IPS-18c (cell line): Measurements from ENCODE around the gene WDR26.
A peak's percentile ranks its signal among the peaks of the same experiment; 100 is the strongest.
"Not testable (repeated sequence)": the region's sequence is repeated elsewhere in the genome, so short reads cannot be mapped to it uniquely, and the experiment has no call there.

Experiments
- H3K4me3 ChIP-seq: 2 replicates; pipeline ENCODE4 v1.7.0; 2013; ENCODE audit warnings: low read depth, mild to moderate bottlenecking, low read length, moderate library complexity; ENCODE audit not compliant: insufficient read depth
- H3K9me3 ChIP-seq: one replicate; pipeline ENCODE4 v1.6.1; 2013; ENCODE audit warnings: mild to moderate bottlenecking, low read length, moderate library complexity; ENCODE audit not compliant: control insufficient read depth, insufficient read depth

WDR26 gene

DNA sequence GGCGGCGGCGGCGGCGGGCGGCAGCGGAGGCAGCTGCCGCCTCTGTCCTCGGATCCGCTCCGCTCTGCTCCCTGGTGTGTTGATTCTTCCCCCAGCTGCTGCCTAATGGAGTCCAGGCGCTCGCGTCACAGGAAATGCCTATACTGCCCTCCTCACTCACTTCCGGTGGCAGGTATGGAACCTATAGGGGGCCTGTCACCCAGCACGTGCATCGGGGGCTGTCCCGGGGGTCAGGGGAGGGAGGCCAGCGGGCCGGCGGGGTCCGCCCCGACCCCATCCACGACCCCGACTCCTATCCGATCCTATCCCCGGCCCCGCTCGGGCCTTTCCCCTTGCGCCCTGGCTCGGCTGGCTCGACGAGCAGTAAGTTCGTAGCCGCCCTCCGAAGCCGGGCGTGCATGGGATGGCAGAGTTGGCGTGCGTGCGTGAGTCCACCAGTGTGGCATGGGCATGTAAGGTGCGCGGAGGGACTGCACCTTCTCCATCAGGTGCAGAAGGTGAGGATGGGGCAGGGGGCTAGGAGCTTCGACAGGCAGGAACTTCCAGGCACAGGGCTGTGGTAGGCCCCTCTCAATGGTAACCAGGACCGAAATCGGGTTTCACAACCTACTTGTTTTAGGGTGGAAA is at the start of gene WDR26:
TSS of gene WDR26 (minus strand) at position 107 of the 627 bp plus-strand sequence.
- Histone ChIP-seq H3K9me3 (no peaks in the 10 kb centered on the region), H3K4me3 (peak within 1 kb of the TSS; percentile 71)

DNA sequence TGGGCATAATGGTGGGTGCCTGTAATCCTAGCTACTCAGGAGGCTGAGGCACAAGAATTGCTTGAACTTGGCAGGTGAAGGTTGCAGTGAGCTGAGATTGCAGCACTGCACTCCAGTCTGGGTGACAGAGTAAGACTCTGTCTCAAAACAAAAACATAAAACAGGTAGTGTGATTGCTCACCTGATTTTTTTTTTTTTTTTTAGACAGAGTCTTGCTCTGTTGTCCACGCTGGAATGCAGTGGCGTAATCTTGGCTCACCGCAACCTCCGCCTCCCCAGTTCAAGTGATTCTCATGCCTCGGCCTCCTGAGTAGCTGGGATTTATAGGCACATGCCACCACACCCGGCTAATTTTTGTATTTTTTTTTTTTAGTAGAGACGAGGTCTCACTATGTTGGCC is 48.6 kb upstream of the WDR26 start:
- not testable (repeated sequence) for H3K9me3 ChIP-seq, H3K4me3 ChIP-seq

DNA sequence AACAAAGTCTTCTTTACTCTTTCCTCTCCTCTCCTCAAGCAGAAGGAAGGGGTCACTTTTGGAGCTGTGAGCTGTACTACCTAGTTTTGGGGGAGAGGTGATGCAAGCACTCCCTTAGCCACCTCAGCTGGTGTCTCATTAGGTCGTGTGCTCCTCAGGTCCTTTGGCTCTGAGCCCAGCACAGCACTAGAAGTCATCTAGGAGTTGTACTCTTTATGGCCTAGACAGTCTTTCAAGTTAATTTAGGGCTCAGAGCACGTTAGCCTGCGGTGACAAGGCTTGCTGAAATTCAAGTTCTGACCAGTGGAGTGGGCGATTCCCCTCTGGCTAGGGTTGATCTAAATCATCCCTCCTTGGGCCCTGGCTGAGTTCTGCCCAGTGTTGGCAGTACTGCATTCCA is 48.0 kb upstream of the WDR26 start:
- H3K9me3 ChIP-seq: peaks cover 4% of the 10 kb centered on the region
- H3K4me3 ChIP-seq: no peak overlapping the region

DNA sequence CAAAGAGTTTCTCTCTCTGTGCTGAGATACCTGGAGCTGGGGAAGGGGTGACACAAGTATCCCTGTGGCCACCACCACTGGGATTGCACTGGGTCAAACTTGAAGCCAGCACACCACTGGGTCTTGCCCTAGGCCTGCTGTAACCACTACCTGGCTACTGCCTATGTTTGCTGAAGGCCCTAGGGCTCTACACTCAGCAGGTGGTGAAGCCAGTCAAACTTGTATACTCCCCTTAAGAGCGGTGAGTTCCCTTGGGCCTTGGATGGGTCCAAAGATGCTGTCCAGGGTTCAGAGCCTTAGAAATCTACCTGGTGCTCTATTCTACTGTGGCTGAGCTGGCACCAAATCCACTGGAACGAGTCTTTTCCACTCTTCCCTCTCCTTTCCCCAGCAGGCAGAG is 47.0 kb upstream of the WDR26 start:
- Histone ChIP-seq H3K4me3 (no peak overlapping the region), H3K9me3 (peaks cover 4% of the 10 kb centered on the region)

DNA sequence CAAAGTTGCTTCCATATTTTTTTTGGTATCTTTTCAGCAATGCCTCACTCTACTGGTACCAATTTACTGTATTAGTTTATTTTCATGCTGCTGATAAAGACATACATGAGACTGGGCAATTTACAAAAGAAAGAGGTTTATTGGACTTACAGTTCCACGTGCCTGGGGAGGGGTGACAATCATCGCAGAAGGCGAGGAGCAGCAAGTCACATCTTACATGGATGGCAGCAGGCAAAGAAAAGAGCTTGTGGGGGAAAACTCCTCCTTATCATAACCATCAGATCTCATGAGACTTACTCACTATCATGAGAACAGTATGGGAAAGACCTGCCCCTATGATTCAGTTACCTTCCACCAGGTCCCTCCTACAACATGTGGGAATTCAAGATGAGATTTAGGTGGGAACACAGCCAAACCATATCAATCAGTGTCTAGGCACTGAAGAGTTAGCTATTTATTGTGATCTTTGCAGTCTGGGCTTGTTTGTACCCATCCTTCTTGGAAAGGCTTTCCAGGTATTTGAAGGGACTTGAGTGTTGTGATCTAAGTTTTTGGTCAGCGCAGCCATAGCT is 46.4 kb upstream of the WDR26 start:
- not testable (repeated sequence) for H3K4me3 ChIP-seq, H3K9me3 ChIP-seq

DNA sequence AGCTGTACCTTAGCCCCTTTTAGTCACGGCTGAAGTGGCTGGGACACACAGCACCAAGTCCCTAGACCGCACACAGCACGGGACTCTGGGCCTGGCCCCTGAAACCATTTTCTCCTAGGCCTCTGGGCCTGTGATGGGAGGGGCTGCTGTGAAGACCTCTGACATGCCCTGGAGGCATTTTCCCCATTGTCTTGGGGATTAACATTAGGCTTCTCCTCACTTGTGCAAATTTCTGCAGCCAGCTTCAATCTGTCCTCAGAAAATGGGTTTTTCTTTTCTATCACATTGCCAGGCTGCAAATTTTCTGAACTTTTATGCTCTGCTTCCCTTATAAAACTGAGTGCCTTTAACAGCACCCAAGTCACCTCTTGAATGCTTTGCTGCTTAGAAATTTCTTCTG is 45.6 kb upstream of the WDR26 start:
- H3K4me3 ChIP-seq, H3K9me3 ChIP-seq: not testable (repeated sequence)

DNA sequence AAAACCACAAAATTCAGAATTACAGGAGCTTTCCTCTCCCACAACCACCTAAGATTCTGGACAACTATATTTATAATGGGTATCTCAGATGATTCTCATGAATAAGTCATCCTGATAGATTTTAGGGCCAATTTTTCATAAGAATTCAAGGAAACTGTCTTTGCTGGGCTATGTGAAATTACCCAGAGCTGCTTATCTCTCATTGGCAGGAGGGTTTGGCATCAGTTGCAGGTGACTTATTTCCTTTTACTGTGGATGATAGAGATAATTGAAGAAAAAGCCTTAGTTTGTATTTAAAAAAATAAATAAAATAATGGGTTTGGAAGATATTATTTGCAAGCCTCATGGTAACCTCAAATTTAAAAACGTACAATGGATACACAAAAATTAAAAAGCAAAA is 38.2 kb upstream of the WDR26 start:
- Histone ChIP-seq H3K9me3 (no peaks in the 10 kb centered on the region), H3K4me3 (no peak overlapping the region)

DNA sequence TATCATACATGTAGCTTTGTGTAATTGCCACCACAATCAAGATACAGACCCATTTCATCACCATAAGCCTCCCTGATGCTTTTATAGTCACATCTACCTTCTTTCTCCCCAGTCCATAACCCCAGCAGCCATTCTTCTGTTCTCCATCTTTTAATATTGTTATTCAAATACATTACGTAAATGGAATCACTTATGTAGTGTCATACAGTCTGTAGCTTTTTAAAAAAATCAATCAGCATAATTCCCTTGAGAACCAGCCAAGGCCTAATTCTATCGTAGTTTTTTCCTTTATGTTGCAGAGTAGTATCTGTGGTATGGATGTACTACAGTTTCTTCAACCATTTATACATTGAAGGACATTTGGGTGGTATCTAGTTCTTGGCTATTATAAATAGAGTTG is 31.6 kb upstream of the WDR26 start:
- no peaks in the 10 kb centered on the region for H3K9me3 ChIP-seq
- no peak overlapping the region for H3K4me3 ChIP-seq

DNA sequence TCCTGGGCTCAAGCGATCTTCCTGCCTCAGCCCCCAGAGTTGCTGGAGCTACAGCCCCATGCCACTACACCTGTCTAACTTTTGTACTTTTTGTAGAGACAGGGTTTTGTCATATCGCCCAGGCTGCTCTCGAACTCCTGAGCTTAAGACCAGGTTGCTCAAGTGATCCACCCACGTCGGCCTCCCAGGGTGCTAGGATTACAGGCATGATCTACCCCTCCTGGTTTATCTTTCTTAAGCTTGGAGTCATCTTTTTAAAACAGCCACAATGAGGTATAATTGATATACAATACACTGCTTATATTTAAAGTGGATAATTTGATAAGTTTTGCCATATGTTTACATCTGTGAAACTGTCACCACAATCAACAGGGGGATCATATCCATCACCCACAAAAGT is 25.4 kb upstream of the WDR26 start:
- H3K4me3 ChIP-seq: no peak overlapping the region
- H3K9me3 ChIP-seq: no peaks in the 10 kb centered on the region

DNA sequence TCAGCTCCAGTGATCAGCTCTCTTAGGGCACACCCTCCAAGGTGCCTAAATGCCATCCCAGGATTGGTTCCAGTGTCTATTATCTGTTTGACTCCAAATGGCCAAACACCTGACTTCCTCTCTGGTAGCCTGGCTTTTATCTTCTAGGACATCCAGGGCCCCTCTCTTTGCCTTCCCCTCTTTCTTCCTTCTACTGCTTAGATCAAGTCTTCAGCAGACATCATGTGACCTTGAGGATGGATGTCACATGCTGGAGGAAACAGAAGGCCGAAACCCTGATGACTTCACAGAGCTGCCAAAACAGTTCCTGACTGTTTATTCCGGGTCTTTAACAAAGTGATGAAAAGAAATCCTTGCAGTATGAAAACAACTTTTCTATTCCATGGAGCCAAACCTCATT is 24.4 kb upstream of the WDR26 start:
- Histone ChIP-seq H3K9me3 (no peaks in the 10 kb centered on the region), H3K4me3 (no peak overlapping the region)

DNA sequence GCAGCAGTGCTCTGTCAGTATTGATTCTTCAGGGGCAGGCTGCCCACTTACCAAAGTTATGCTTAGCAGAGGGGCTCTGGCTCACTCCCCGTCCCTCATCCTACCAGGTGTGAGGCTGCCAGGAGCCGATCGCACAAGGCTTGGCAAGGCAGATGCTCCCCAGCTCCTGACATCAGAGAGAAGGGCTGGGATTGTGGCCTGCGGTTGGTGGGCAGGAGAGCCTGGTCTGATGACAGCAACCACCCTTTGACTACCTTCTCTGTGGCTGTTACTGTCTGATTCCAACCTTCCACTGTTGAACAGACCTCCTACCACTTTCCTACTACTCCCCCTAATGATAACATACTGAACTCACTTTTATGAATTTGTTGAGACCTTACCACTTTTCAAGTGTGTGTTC is 23.7 kb upstream of the WDR26 start:
- Histone ChIP-seq H3K9me3 (no peaks in the 10 kb centered on the region), H3K4me3 (no peak overlapping the region)

DNA sequence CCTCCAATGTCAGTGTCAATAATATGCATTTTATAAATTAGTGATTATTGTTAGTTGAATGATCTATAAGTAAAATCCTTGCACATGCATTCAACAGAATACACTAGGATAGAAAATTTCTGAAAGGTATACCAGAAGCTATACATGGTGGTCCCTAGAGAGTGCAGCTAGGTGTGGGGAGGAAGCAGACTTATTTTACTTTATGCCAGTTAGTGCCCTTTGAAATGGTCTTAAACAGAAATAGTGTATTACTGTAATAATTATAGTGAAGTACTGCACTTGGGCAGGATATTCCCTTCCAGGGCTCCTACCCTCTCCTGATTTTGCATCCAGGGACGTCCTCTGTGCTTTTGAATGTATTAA is 23.2 kb upstream of the WDR26 start:
- Histone ChIP-seq H3K9me3 (no peaks in the 10 kb centered on the region), H3K4me3 (no peak overlapping the region)

DNA sequence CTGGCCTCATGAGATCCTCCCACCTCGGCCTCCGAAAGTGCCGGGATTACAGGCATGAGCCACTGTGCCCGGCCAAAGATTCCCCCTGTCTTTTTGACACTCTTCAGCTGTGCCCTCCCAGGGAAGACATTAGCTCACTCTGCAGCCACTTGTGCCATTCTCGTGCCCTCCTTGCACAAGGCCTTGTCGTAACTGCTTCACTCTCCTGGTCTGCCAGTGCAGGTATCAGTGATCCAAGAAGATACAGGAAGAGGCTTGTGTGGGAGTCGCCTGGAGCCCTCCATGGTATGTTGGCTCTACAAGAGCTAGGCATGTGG is 22.0 kb upstream of the WDR26 start:
- Histone ChIP-seq H3K4me3 (no peak overlapping the region), H3K9me3 (no peaks in the 10 kb centered on the region)

DNA sequence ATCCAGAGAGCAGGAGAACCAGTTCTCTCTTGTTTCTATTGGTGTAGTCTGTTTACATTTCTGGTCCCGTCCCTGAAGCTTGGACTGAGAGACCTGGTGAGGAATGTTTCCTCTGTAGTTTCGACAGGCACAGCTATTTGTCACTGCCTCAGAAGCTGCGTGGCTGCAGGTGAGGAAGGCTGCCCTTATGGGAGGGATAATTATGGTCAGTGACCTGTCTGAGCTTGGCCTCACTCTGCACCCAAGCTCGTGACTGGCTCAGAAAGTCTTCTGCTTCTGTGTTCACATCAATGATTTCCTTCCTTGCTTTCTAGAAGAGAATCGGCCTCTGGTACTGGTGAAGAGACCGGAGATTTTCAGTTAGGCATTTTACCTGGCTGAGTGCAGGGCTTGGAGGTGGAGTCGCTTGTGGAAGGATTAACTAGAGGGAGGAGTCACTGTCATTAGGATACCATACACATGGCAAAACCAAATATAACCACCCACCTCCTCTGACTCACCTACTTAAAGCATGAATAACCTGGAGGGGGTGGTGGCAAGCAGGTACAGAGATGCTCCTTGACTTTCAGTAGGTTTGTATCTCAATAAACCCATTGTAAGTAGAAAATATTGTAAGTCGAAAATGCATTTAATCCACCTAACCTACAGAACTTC is 19.9 kb upstream of the WDR26 start:
- no peaks in the 10 kb centered on the region for H3K9me3 ChIP-seq
- H3K4me3 ChIP-seq: no peak overlapping the region

DNA sequence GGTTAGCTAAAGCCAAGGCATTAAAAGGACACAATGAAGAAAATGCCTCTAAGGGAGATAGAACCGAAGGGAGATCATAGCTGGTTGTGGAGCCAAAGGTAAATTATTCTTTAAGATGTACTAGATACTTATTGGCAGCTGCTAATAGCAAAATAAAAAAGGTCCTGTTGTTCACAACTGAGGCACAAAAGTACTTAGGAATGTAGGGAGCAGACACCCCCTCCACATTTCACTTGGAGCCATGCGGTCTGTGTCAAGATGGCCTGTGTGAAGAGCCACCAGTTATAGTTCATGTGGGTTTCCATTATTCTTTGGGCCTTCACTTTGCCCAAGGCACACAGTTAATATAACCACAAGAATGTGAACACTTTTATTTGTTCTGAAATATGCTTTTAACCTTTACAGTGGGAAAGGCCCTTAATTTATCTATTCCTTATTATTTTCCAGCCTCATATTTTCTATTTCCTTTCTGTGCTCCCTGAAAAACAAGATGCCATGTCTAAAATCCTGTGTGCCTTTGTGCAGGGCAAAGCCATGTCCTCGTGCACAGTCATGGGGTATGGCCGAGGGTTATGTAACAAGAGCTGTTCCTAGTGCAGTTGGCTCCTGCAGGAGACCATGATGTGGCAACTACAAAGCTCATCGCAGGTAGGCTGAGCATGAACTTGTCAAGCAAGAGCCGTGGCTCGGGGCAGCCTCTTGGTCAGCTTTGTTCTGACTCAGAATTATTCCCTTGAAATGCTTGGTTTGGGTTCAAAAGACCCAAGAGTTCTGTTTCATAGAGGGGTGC is 16.2 kb upstream of the WDR26 start:
- Histone ChIP-seq H3K9me3 (no peaks in the 10 kb centered on the region), H3K4me3 (no peak overlapping the region)

DNA sequence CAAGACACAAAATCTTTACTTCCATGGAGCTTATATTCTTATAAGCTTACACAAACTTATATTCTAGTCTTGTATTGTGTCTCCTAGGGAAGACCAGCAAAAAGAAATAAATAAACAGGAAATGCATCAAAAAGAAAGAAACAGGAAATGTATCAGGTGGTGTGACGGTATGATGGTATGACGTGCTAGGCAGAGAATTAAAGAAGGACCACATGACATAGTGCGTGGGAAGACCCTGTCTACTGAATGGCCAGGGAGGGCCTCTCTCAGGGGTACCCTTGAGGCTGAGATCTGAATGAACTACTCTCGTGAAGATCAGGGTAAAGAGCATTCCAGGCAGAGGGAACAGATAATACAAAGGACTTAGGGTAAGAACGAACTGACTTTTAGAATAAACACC is 15.6 kb upstream of the WDR26 start:
- no peaks in the 10 kb centered on the region for H3K9me3 ChIP-seq
- H3K4me3 ChIP-seq: no peak overlapping the region

DNA sequence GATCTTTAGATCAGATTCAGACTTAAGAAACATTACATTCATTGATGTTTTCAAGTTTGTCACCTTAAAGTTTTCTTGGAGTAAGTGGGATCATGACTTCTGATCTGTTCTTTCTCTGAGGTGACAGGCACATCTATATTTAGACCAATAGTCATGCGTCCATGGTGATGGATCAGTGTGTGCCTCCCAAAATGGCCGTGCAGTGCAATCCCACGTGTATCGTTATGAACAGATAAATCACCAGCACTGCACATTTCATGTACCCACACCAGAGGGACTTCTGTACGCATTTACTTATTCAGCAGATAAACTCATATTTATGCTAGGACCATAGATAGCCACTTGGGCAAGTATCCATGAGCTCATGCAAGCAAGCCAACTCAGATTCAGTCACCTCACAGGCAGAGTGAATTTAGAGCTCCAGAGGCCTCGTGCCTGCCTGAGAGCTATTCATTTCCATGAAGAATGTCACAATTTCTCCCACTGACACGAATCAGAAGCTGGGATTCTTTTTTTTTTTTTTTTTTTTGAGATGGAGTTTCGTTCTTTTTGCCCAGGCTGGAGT is 13.9 kb upstream of the WDR26 start:
- Histone ChIP-seq H3K4me3 (no peak overlapping the region), H3K9me3 (no peaks in the 10 kb centered on the region)

DNA sequence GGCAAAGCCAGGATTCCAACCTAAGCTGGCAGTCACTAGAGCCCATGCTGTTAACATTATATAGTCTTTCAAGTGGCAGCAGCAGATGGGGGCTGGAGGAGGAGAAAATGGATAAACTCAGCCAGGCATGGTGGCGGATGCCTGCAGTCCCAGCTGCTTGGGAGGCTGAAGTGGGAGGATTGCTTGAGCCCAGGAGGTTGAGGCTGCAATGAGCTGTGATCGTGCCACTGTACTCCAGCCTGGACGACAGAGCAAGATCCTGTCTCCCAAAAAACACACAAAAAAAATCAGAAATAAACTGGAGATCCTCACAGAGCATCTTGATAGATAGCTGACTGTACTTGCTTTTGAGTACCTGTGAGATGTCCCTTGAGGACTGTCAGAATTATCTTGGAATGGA is 13.4 kb upstream of the WDR26 start:
- Histone ChIP-seq H3K9me3 (no peaks in the 10 kb centered on the region), H3K4me3 (no peak overlapping the region)
